GM23338 (cell line): ENCODE measurements around the gene FUCA1. TPM values are rescaled to one million over a fixed set of nuclear protein-coding genes. Genes with fewer than 3 reads are reported as not detected.

Experiments
- ATAC-seq: fragments of 200-7000 bp; cut with Tn5 transposase; 3 replicates; pipeline ENCODE4 v1.9.1; 2020
- DNase-seq: peaks from one replicate; pipeline ENCODE4 v3.0.0-alpha.2; 2015; ENCODE audit warnings: low spot score
- H2AFZ ChIP-seq: fragments of 200-600 bp; sonication (generic); 2 replicates; pipeline ENCODE4 v1.8.0; 2016; ENCODE audit warnings: antibody characterized with exemption, mild to moderate bottlenecking, moderate library complexity
- H3F3A ChIP-seq: fragments of 200-600 bp; sonication (generic); replicated peaks from 2 replicates; pipeline ENCODE4 v1.8.0; 2017; ENCODE audit warnings: antibody characterized with exemption, mixed run types, low read depth
- H3K27ac ChIP-seq: fragments of 200-600 bp; sonication (generic); 2 replicates; pipeline ENCODE4 v1.6.1; 2016; ENCODE audit warnings: low read depth
- H3K27me3 ChIP-seq: fragments of 200-600 bp; sonication (generic); 2 replicates; pipeline ENCODE4 v1.8.0; 2016; ENCODE audit warnings: mild to moderate bottlenecking, mixed run types, moderate library complexity; ENCODE audit not compliant: insufficient read depth
- H3K36me3 ChIP-seq: fragments of 200-600 bp; sonication (generic); 2 replicates; pipeline ENCODE4 v1.8.0; 2016; ENCODE audit warnings: mild to moderate bottlenecking; ENCODE audit not compliant: insufficient read depth
- H3K4me1 ChIP-seq: fragments of 200-600 bp; sonication (generic); 2 replicates; pipeline ENCODE4 v1.8.0; 2016; ENCODE audit warnings: mild to moderate bottlenecking, moderate library complexity; ENCODE audit not compliant: insufficient read depth
- H3K4me2 ChIP-seq: fragments of 200-600 bp; sonication (generic); 2 replicates; pipeline ENCODE4 v1.7.1; 2017; ENCODE audit warnings: mixed run types
- H3K4me3 ChIP-seq: fragments of 200-600 bp; sonication (generic); 2 replicates; pipeline ENCODE4 v1.6.1; 2016; ENCODE audit warnings: mixed run types
- H3K79me2 ChIP-seq: fragments of 200-600 bp; sonication (generic); replicated peaks from 2 replicates; pipeline ENCODE4 v1.8.0; 2017; ENCODE audit warnings: mild to moderate bottlenecking; ENCODE audit not compliant: insufficient read depth
- H3K9me2 ChIP-seq: fragments of 200-600 bp; sonication (generic); 2 replicates; pipeline ENCODE4 v1.8.0; 2017; ENCODE audit not compliant: insufficient read depth
- H4K20me1 ChIP-seq: fragments of 200-600 bp; sonication (generic); replicated peaks from 2 replicates; pipeline ENCODE4 v1.8.0; 2017; ENCODE audit warnings: mild to moderate bottlenecking; ENCODE audit not compliant: insufficient read depth
- H3K27ac Mint-ChIP-seq: 2 replicates; pipeline ENCODE4 v1.8.0; 2020; ENCODE audit warnings: inconsistent platforms, mild to moderate bottlenecking, moderate library complexity, mixed read lengths
- H3K27me3 Mint-ChIP-seq: 3 replicates; pipeline ENCODE4 v1.8.0; 2022; ENCODE audit warnings: low read depth, mild to moderate bottlenecking, moderate library complexity, mixed read lengths, inconsistent platforms; ENCODE audit not compliant: insufficient read depth, poor library complexity
- H3K36me3 Mint-ChIP-seq: 3 replicates; pipeline ENCODE4 v1.8.0; 2021; ENCODE audit warnings: low read depth, mild to moderate bottlenecking, inconsistent platforms, moderate library complexity, mixed read lengths
- H3K4me1 Mint-ChIP-seq: 3 replicates; pipeline ENCODE4 v1.8.0; 2020; ENCODE audit warnings: mild to moderate bottlenecking, inconsistent platforms, mixed read lengths
- H3K4me3 Mint-ChIP-seq: 3 replicates; pipeline ENCODE4 v1.8.0; 2021; ENCODE audit warnings: moderate library complexity, mild to moderate bottlenecking, inconsistent platforms, mixed read lengths
- H3K9me3 Mint-ChIP-seq: 3 replicates; pipeline ENCODE4 v1.8.0; 2020; ENCODE audit warnings: moderate library complexity, mild to moderate bottlenecking, inconsistent platforms, mixed read lengths
- CREB1 ChIP-seq: fragments of 250-450 bp; sonication (Bioruptor Pico); IDR thresholded peaks from 2 replicates; pipeline ENCODE4 v1.5.0; 2020; ENCODE audit warnings: low read depth, mild to moderate bottlenecking, moderate library complexity
- ETS1 ChIP-seq: IDR thresholded peaks from 2 replicates; pipeline ENCODE4 v1.6.1; 2016; ENCODE audit warnings: antibody characterized with exemption
- EZH2 ChIP-seq: fragments of 200-600 bp; sonication (generic); IDR thresholded peaks from one replicate; pipeline ENCODE4 v1.8.0; 2017; ENCODE audit warnings: antibody characterized with exemption, mild to moderate bottlenecking, low read depth; ENCODE audit not compliant: unreplicated experiment
- EZH2phosphoT487 ChIP-seq: fragments of 200-600 bp; sonication (generic); IDR thresholded peaks from one replicate; pipeline ENCODE4 v1.8.1; 2018; ENCODE audit warnings: antibody characterized with exemption; ENCODE audit not compliant: unreplicated experiment
- JUNB ChIP-seq: IDR thresholded peaks from one replicate; pipeline ENCODE4 v1.6.1; 2016; ENCODE audit warnings: antibody characterized with exemption; ENCODE audit not compliant: unreplicated experiment
- NANOG ChIP-seq: IDR thresholded peaks from 2 replicates; pipeline ENCODE4 v1.6.1; 2016; ENCODE audit warnings: antibody characterized with exemption, borderline replicate concordance
- POLR2AphosphoS5 ChIP-seq: IDR thresholded peaks from 2 replicates; pipeline ENCODE4 v1.6.1; 2016; ENCODE audit warnings: antibody characterized with exemption, low read depth
- REST ChIP-seq: IDR thresholded peaks from one replicate; pipeline ENCODE4 v1.6.1; 2018; ENCODE audit warnings: antibody characterized with exemption; ENCODE audit not compliant: unreplicated experiment
- STAT1 ChIP-seq: IDR thresholded peaks from one replicate; pipeline ENCODE4 v1.6.1; 2016; ENCODE audit warnings: antibody characterized with exemption; ENCODE audit not compliant: unreplicated experiment
- ZNF114 ChIP-seq: fragments of 250-450 bp; sonication (Bioruptor Pico); IDR thresholded peaks from 2 replicates; pipeline ENCODE4 v1.5.0; 2020; ENCODE audit warnings: mild to moderate bottlenecking, moderate library complexity
- ZNF331 ChIP-seq: fragments of 250-450 bp; sonication (Bioruptor Pico); IDR thresholded peaks from 2 replicates; pipeline ENCODE4 v1.5.0; 2020; ENCODE audit warnings: low read depth, mild to moderate bottlenecking, moderate library complexity
- polyA plus RNA-seq: library from polyadenylated mRNA; unstranded; fragments of >200 nt; fragmentation: Nextera tagmentation; extraction: Ambion mirVana; gene quantifications from 2 replicates; pipeline ENCODE4 v1.2.1, GENCODE V29; 2016
- total RNA-seq: library from RNA; depleted of rRNA; stranded (reverse); fragments of >200 nt; shearing (Covaris generic); gene quantifications from 2 replicates; pipeline ENCODE4 v1.2.3, GENCODE V29; 2014
- TF ChIP-seq, protein P1 (sequence below): fragments of 250-450 bp; sonication (Bioruptor Pico); IDR thresholded peaks from 2 replicates; pipeline ENCODE4 v1.5.0; 2020; ENCODE audit warnings: mild to moderate bottlenecking, moderate library complexity
- TF ChIP-seq, protein P2 (sequence below), 2 experiments: fragments of 200-600 bp in 1 of 2; sonication (generic) in 1 of 2; conservative IDR thresholded peaks; 2 replicates each; pipeline versions ENCODE4 v1.5.1 to v1.6.1; 2016 to 2017; ENCODE audit warnings: antibody characterized with exemption in 2 of 2, low read depth in 2 of 2, mild to moderate bottlenecking in 2 of 2, moderate library complexity in 1 of 2

Gene FUCA1
- total and polyA plus RNA-seq, 2 experiments from 2014 or later, result 4.4 to 8.5 TPM

DNA sequence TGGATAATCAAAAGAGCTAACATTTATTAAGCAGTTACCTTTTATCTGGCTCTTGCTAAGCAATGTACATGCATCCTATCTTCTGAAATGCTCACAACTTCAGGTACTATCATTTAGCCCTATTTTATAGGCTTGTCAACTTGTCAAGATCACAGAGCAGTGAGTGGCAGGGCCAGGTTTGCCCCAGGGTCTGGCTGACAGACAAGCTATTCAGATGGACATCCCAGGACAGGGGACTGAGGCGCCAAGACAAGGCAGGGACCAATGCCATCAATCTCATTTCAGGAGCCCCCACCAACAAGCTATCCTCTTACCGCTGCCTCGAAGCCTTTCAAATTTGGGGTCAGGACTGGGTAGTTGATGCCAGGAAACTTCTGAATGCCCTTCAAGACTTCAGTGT lies 51.7 kb downstream of the FUCA1 start:
- Mint-ChIP-seq H3K4me1 (peaks cover under 1% of the 10 kb centered on the region; the same call in 1 of the 3 replicates), H3K9me3 (no peaks in the 10 kb centered on the region; the same call in 2 of the 3 replicates), H3K36me3 (no peaks in the 10 kb centered on the region), H3K27ac (no peak overlapping the region), H3K4me3 (no peak overlapping the region), H3K27me3 (peaks cover 5% of the 10 kb centered on the region)
- ATAC-seq (no peak), DNase-seq (no peak)
- Histone ChIP-seq H3K9me2 (no peaks in the 10 kb centered on the region), H3K4me2 (no peak overlapping the region), H3K79me2 (no peaks in the 10 kb centered on the region), H2AFZ (no peak overlapping the region), H3K27ac (no peak overlapping the region), H3K36me3 (no peaks in the 10 kb centered on the region), H4K20me1 (no peaks in the 10 kb centered on the region), H3K4me1 (no peaks in the 10 kb centered on the region), H3K4me3 (no peak overlapping the region), H3K27me3 (no peaks in the 10 kb centered on the region), H3F3A (no peaks in the 10 kb centered on the region)
- TF ChIP-seq STAT1 (no peak), EZH2 (no peak), CREB1 (CRISPR knock-in tag) (no peak), NANOG (no peak), JUNB (no peak), ETS1 (no peak), REST (no peak), ZNF331 (CRISPR knock-in tag) (no peak), ZNF114 (no peak), POLR2AphosphoS5 (no peak), EZH2phosphoT487 (no peak)
- TF ChIP-seq, protein P1, sequence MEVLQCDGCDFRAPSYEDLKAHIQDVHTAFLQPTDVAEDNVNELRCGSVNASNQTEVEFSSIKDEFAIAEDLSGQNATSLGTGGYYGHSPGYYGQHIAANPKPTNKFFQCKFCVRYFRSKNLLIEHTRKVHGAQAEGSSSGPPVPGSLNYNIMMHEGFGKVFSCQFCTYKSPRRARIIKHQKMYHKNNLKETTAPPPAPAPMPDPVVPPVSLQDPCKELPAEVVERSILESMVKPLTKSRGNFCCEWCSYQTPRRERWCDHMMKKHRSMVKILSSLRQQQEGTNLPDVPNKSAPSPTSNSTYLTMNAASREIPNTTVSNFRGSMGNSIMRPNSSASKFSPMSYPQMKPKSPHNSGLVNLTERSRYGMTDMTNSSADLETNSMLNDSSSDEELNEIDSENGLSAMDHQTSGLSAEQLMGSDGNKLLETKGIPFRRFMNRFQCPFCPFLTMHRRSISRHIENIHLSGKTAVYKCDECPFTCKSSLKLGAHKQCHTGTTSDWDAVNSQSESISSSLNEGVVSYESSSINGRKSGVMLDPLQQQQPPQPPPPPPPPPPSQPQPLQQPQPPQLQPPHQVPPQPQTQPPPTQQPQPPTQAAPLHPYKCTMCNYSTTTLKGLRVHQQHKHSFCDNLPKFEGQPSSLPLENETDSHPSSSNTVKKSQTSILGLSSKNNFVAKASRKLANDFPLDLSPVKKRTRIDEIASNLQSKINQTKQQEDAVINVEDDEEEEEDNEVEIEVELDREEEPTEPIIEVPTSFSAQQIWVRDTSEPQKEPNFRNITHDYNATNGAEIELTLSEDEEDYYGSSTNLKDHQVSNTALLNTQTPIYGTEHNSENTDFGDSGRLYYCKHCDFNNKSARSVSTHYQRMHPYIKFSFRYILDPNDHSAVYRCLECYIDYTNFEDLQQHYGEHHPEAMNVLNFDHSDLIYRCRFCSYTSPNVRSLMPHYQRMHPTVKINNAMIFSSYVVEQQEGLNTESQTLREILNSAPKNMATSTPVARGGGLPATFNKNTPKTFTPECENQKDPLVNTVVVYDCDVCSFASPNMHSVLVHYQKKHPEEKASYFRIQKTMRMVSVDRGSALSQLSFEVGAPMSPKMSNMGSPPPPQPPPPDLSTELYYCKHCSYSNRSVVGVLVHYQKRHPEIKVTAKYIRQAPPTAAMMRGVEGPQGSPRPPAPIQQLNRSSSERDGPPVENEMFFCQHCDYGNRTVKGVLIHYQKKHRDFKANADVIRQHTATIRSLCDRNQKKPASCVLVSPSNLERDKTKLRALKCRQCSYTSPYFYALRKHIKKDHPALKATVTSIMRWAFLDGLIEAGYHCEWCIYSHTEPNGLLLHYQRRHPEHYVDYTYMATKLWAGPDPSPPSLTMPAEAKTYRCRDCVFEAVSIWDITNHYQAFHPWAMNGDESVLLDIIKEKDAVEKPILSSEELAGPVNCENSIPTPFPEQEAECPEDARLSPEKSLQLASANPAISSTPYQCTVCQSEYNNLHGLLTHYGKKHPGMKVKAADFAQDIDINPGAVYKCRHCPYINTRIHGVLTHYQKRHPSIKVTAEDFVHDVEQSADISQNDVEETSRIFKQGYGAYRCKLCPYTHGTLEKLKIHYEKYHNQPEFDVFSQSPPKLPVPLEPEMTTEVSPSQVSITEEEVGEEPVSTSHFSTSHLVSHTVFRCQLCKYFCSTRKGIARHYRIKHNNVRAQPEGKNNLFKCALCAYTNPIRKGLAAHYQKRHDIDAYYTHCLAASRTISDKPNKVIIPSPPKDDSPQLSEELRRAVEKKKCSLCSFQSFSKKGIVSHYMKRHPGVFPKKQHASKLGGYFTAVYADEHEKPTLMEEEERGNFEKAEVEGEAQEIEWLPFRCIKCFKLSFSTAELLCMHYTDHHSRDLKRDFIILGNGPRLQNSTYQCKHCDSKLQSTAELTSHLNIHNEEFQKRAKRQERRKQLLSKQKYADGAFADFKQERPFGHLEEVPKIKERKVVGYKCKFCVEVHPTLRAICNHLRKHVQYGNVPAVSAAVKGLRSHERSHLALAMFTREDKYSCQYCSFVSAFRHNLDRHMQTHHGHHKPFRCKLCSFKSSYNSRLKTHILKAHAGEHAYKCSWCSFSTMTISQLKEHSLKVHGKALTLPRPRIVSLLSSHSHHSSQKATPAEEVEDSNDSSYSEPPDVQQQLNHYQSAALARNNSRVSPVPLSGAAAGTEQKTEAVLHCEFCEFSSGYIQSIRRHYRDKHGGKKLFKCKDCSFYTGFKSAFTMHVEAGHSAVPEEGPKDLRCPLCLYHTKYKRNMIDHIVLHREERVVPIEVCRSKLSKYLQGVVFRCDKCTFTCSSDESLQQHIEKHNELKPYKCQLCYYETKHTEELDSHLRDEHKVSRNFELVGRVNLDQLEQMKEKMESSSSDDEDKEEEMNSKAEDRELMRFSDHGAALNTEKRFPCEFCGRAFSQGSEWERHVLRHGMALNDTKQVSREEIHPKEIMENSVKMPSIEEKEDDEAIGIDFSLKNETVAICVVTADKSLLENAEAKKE (CRISPR knock-in tag), result no peak
- TF ChIP-seq, protein P2, sequence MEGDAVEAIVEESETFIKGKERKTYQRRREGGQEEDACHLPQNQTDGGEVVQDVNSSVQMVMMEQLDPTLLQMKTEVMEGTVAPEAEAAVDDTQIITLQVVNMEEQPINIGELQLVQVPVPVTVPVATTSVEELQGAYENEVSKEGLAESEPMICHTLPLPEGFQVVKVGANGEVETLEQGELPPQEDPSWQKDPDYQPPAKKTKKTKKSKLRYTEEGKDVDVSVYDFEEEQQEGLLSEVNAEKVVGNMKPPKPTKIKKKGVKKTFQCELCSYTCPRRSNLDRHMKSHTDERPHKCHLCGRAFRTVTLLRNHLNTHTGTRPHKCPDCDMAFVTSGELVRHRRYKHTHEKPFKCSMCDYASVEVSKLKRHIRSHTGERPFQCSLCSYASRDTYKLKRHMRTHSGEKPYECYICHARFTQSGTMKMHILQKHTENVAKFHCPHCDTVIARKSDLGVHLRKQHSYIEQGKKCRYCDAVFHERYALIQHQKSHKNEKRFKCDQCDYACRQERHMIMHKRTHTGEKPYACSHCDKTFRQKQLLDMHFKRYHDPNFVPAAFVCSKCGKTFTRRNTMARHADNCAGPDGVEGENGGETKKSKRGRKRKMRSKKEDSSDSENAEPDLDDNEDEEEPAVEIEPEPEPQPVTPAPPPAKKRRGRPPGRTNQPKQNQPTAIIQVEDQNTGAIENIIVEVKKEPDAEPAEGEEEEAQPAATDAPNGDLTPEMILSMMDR (conservative IDR thresholded peaks at IDR 0.05; ENCODE audit: low read depth in 2 of 2), result no peak
